HG02678 (cell line): ENCODE measurements around the gene FAM174C.
"Not testable (repeated sequence)": the region's sequence is repeated elsewhere in the genome, so short reads cannot be mapped to it uniquely, and the experiment has no call there.

Source experiments
- ATAC-seq: cut with Tn5 transposase; IDR thresholded peaks from one replicate; pipeline ENCODE4 v1.9.1; 2021; ENCODE audit warnings: mild to moderate bottlenecking, moderate library complexity; ENCODE audit not compliant: unreplicated experiment

The FAM174C gene

GRCh38 chr19:1237027-1237659 is 38.2 kb upstream of the FAM174C start:
- ATAC-seq = no peak

GRCh38 chr19:1237754-1238368 is 37.5 kb upstream of the FAM174C start, which contains the start of gene CBARP:
TSS of gene CBARP (minus strand) at chr19:1238005. CDS start at chr19:1236100, 1,905 bp downstream.
- no peak for ATAC-seq

- ATAC-seq = no peak
Measured at GRCh38 chr19:1238369-1239303, 36.7 kb upstream of the FAM174C start.

DNA sequence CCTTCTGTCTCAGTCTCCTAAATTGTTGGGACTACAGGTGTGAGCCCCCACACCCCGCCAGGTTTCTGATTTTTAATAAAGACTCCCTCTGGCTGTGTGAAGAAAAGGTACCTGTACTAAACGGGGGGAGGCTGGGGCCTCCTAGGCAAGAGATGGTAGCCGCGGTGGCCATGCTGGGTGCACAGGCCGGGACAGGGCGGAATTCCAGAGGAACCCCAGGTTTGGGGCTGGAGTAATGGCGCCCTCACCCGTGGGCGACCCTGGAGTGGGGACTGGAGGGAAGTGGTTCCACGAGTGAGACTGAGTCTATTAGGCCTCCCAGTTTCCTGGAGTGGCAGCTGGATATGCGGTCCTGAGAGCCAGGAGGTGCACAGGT is 35.9 kb upstream of the FAM174C start:
- ATAC-seq = no peak

- peak; percentile 39 for ATAC-seq
Measured at GRCh38 chr19:1239796-1240737, 35.3 kb upstream of the FAM174C start.

DNA sequence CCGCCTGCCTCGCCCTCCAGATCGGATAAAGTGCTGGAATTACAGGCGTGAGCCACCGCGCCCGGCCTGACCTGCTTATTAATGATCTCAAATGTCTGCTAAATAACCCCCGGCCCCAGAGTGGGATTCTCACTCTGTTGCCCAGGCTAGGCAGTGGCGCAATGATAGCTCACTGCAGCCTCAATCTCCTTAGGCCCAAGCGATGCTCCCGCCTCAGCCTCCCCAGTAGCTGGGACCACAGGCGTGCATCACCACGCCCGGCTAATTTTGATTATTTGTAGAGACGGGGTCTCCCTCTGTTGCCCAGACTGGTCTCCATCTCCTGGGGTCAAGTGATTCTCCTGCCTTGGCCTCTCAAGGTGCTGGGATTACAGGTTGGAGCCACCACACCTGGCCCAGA is 34.4 kb upstream of the FAM174C start:
- no peak for ATAC-seq

- ATAC-seq = peak; percentile 61
Measured at GRCh38 chr19:1241417-1242095, 33.8 kb upstream of the FAM174C start, which contains the start of gene ATP5F1D. TSS of gene ATP5F1D (plus strand) at chr19:1241751. CDS start at chr19:1241851, 100 bp downstream.

DNA sequence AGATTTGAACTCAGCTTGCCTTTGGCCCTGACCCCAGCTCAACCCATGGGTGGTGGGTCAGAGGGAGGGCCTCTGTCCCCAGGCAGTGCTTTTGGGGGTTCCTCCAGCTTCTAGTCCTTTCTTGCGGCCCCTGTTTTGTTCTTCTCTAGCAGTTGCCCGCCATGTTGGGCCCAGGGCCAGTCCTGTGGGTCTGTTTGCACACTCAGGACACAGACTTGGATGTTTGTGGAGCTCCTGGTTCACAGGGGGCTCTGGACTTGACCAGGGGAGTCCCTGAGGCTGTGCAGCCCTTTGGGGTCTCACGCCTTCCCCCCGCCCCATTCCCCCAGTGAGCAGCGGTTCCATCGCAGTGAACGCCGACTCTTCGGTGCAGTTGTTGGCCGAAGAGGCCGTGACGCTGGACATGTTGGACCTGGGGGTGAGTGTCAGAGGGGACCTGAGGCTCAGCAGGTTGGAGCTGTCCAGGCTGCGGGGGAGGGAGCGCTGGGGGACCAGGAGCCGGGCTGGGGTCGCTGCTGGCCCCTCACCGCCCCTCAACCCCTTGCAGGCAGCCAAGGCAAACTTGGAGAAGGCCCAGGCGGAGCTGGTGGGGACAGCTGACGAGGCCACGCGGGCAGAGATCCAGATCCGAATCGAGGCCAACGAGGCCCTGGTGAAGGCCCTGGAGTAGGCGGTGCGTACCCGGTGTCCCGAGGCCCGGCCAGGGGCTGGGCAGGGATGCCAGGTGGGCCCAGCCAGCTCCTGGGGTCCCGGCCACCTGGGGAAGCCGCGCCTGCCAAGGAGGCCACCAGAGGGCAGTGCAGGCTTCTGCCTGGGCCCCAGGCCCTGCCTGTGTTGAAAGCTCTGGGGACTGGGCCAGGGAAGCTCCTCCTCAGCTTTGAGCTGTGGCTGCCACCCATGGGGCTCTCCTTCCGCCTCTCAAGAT is 31.3 kb upstream of the FAM174C start:
- no peak for ATAC-seq

GRCh38 chr19:1244693-1245451 is 30.5 kb upstream of the FAM174C start:
- no peak for ATAC-seq

DNA sequence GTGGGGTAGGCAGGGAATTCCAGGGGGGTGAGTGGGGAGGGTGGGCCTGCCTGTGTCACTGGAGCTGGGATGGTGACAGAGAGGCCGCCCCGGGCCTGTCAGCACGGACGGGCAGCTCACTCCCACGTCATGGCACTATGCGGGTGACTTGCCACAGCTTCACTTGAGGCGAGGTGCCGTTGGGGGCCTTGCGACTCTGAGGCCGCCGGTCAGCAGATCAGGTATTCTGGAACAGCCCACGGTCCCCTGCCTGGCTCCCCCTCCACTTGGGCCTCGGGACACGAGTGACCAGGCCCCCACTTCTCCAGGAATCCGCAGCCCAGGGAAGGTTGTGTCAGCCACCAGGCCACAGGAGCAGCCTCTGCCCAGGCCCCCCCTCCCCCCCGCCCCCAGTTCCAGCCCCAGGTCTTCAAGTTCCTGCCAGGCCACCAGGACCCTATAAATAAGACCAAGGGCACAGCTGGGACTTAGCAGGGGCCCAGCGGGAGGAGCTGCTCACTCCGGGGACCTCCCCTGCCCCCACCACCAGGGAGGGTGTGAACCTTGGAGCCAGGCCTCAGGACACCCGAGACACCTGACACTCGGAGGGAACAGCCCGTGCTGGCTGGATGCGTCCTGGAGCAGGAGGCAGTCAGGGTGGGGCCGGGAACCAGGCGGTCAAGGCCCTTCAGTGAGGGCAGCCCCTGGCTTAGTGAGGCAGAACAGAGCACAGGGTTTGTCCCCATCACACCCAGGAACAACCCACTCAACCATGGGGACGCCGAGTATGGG is 29.7 kb upstream of the FAM174C start:
- ATAC-seq = no peak

- not testable (repeated sequence) for ATAC-seq
Measured at GRCh38 chr19:1246265-1247087, 28.9 kb upstream of the FAM174C start.

DNA sequence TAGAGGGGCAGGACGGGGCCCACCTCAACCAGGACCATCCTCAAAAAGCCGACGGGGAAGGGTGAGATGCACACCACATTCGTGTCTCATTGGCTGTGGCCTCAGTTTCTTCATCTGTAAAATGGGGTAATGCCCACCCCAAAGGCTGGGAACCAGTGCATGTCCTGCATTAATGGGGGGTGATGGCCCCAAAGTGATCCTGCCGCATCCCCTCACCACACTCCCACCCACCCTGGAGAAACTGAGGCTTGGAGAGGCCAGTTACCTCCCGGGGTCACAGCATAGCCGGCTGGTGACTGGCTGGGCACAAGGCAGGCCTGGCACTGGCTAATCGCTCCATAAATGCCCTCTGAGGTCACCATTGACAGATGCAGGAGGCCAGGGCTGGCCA is 27.6 kb upstream of the FAM174C start:
- ATAC-seq = no peak

- ATAC-seq = peak; percentile 12
Measured at GRCh38 chr19:1248139-1248785, 27.1 kb upstream of the FAM174C start, which contains the start of gene MIDN. TSS of gene MIDN (plus strand) at chr19:1248583. CDS start at chr19:1250297, 1,714 bp downstream.

DNA sequence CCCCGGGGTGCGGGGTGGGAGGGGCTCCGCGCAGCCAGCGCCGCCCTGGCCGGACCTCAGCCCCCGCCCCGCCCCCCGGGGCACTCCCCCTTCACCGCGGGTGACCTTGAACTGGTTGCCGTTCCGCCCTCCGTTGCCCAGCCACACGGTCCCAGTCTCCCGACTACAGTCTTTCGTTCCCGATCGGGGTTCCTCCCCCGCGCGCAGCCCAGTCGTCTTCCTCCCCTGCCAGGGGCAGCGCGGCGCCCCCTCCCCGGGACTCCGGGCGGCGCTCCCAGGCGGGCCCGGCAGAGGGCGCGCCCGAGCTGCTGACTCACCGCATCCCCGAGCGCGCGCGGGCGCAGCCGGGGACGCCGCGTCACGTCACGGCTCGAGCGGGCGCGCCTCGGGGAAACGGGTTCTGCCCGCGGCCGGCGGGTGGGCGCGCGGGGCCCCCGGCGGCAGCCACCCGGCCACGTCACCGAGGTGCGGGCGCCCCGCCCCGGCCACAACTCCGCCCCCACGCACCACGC is 26.5 kb upstream of the FAM174C start:
- ATAC-seq = peak; percentile 30

DNA sequence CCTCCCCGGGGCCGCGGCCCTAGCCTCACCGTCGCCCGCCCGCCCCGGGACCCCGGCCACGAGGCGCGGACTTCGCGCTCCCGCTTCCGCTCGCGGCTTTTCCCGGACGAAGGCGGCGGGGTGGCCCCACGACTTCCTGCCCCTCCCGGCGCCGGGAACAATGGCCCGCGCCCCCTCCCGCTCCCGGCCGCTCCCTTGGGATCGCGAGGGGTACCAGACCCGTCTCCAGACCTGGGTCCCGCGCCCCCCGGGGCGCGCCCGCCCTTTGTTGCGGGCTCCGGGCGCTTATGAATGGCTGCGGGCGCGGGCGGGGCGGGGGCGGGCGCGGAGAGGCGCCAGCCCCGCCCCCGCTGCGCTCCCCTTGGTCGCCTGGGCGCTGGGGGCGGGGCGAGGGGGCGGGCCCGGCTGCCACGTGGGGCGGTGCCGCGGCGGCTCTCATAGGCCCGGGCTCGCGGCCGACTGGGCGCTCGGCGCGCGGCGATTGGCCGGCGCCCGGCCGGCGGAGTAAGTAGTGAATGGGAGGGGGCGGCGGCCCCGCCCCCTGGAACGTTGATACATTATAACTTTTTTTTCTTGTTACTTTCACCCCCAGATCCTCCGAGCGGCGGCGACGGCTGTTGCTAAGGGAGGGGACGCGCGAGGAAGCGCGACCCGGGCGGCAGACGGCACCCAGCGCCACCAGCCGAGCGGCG is 25.9 kb upstream of the FAM174C start:
- ATAC-seq = peak; percentile 56
